ENCODE results near the gene POU4F1. TPM values are rescaled to one million over a fixed set of nuclear protein-coding genes. Genes with fewer than 3 reads are reported as not detected.

POU4F1 gene
- total and polyA plus RNA-seq, 2 of the 13 experiments (the other 11 are each of a cell fraction or from before 2014, with no cell fraction given), result 1.0 to 1.1 TPM

DNA sequence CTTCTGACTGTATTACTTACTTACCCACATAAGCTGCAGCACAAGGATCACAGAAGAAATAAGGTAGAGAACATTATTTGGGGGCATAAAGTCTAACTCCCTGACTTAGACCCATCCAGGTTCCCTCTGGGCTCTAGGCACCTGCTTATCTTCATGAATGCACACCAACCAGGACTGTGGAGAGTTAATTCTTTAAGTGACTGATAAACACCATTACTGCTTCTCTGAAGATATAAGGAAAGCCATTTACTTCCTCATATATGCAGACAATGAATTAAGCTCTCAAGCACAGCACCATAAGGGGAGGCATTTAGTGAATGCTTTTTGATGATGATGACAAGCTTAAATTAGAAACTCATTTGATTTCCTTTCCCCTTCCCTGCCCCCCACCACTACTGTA lies 33.1 kb upstream of the POU4F1 start:
- H4K20me1 ChIP-seq (ENCODE audit: insufficient read depth, low read length), result no peaks in the 10 kb centered on the region
- H3K27ac ChIP-seq (ENCODE audit: extremely low read length, insufficient read depth, low read length), result no peak overlapping the region
- H3K9ac ChIP-seq (ENCODE audit: insufficient read depth, low read depth, low read length), result no peak overlapping the region
- ChIA-PET CTCF (ENCODE audit: low intra/inter-chr PET ratio, low total read pairs) (no interaction called here), POLR2A (no interaction called here)
- no peak for FAIRE-seq
- intact Hi-C loops (cut with micrococcal nuclease; ENCODE audit: unreplicated experiment) (no loop called here), in situ Hi-C loops (cut with HindIII; ENCODE audit: extremely low pct_ligation_motif_present, low pct_unique_long_range_greater_than_20kb) (no loop called here)
- DNase-seq (ENCODE audit: low spot score), result no peak
- no peak overlapping the region for H3K4me3 ChIP-seq (replicated peaks in 1 of 3; ENCODE audit: insufficient read depth in 1 of 3, low read depth in 2 of 3, low read length in 3 of 3)
- no peak for ATAC-seq
- H2AFZ ChIP-seq (ENCODE audit: low read length), result no peak overlapping the region
- peaks cover 8 to 67% of the 10 kb centered on the region in 2 experiments for H3K36me3 ChIP-seq (replicated peaks in 1 of 2; ENCODE audit: control insufficient read depth in 1 of 2, insufficient read depth in 2 of 2, low read length in 2 of 2)
- no peaks in the 10 kb centered on the region for H3K27me3 ChIP-seq (ENCODE audit: control insufficient read depth in 1 of 2, insufficient read depth in 2 of 2, low read length in 2 of 2)
- BruUV-seq (replicated peaks), result no TSS peak
- H3K4me2 ChIP-seq (ENCODE audit: low read depth, low read length), result no peak overlapping the region
- H3K4me1 ChIP-seq (ENCODE audit: insufficient read depth, low read length), result no peaks in the 10 kb centered on the region
- H3K79me2 ChIP-seq (ENCODE audit: insufficient read depth, low read length), result no peaks in the 10 kb centered on the region
- TF ChIP-seq, protein P1, sequence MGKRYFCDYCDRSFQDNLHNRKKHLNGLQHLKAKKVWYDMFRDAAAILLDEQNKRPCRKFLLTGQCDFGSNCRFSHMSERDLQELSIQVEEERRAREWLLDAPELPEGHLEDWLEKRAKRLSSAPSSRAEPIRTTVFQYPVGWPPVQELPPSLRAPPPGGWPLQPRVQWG (CRISPR knock-in tag; IDR thresholded peaks at IDR 0.05; ENCODE audit: borderline replicate concordance, low read depth), result no peak
- TF ChIP-seq U2AF1 (optimal IDR thresholded peaks at IDR 0.05; ENCODE audit: low read depth, low read length) (no peak), ZNF879 (CRISPR knock-in tag; IDR thresholded peaks at IDR 0.05) (no peak), CREM (IDR thresholded peaks at IDR 0.05) (no peak), CREM (CRISPR knock-in tag; IDR thresholded peaks at IDR 0.05) (no peak), KMT2A (CRISPR knock-in tag; IDR thresholded peaks at IDR 0.05) (no peak)
- no peaks in the 10 kb centered on the region for H3K9me3 ChIP-seq (ENCODE audit: low read length)

DNA sequence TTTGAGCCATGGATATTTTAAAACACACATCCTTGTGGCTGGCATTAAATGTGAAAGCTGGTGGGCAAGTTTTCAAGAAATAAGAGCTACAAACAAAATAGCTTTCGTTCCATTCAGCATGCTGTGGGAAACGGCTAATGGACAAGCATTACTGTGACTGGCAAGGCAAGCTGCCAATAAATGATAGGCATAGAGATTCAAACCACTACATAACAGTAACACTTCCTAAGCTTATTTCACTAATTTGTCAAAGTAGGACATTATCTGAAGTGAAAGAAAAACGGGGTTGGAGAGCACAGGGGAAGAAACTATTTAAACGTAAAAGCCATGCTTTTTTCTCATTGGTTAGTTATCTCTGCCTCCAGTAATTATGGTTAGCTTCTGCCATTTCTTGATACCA lies 29.6 kb upstream of the POU4F1 start:
- H3K9ac ChIP-seq (ENCODE audit: insufficient read depth, low read depth, low read length), result no peak overlapping the region
- 90% methylated on average over 4 of the region's 4 CpGs for WGBS (ENCODE audit: low lambda C conversion rate)
- no peak overlapping the region for H3K4me3 ChIP-seq (replicated peaks in 1 of 3; ENCODE audit: insufficient read depth in 1 of 3, low read depth in 2 of 3, low read length in 3 of 3)
- ChIA-PET POLR2A (no interaction called here), CTCF (ENCODE audit: low intra/inter-chr PET ratio, low total read pairs) (no interaction called here)
- no peak overlapping the region for H3K4me2 ChIP-seq (ENCODE audit: low read depth, low read length)
- intact Hi-C loops (cut with micrococcal nuclease; ENCODE audit: unreplicated experiment), result no loop called here
- H3K27me3 ChIP-seq (ENCODE audit: control insufficient read depth in 1 of 2, insufficient read depth in 2 of 2, low read length in 2 of 2), result no peaks in the 10 kb centered on the region
- DNase-seq (ENCODE audit: low spot score) (no peak), ATAC-seq (no peak), FAIRE-seq (no peak)
- no peak overlapping the region for H3K27ac ChIP-seq (ENCODE audit: extremely low read length, insufficient read depth, low read length)
- in situ Hi-C loops (cut with HindIII; ENCODE audit: extremely low pct_ligation_motif_present, low pct_unique_long_range_greater_than_20kb), result no loop called here
- TF ChIP-seq, protein P2, sequence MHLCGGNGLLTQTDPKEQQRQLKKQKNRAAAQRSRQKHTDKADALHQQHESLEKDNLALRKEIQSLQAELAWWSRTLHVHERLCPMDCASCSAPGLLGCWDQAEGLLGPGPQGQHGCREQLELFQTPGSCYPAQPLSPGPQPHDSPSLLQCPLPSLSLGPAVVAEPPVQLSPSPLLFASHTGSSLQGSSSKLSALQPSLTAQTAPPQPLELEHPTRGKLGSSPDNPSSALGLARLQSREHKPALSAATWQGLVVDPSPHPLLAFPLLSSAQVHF (CRISPR knock-in tag; IDR thresholded peaks at IDR 0.05), result no peak
- TF ChIP-seq, protein P3, sequence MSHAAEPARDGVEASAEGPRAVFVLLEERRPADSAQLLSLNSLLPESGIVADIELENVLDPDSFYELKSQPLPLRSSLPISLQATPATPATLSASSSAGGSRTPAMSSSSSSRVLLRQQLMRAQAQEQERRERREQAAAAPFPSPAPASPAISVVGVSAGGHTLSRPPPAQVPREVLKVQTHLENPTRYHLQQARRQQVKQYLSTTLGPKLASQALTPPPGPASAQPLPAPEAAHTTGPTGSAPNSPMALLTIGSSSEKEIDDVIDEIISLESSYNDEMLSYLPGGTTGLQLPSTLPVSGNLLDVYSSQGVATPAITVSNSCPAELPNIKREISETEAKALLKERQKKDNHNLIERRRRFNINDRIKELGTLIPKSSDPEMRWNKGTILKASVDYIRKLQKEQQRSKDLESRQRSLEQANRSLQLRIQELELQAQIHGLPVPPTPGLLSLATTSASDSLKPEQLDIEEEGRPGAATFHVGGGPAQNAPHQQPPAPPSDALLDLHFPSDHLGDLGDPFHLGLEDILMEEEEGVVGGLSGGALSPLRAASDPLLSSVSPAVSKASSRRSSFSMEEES (CRISPR knock-in tag; IDR thresholded peaks at IDR 0.05), result no peak
- no peak for TF ChIP-seq ZNF431 (CRISPR knock-in tag; IDR thresholded peaks at IDR 0.05; ENCODE audit: borderline replicate concordance, low read depth)
- no peak for TF ChIP-seq HOXD1 (CRISPR knock-in tag; IDR thresholded peaks at IDR 0.05)
- TF ChIP-seq ZNF569 (CRISPR knock-in tag; IDR thresholded peaks at IDR 0.05; ENCODE audit: borderline replicate concordance), result no peak
- H3K4me1 ChIP-seq (ENCODE audit: insufficient read depth, low read length), result no peaks in the 10 kb centered on the region
- no TSS peak for BruUV-seq (replicated peaks)
- H3K9me3 ChIP-seq (ENCODE audit: low read length), result no peaks in the 10 kb centered on the region
- H3K36me3 ChIP-seq (replicated peaks in 1 of 2; ENCODE audit: control insufficient read depth in 1 of 2, insufficient read depth in 2 of 2, low read length in 2 of 2), result peaks cover 5 to 60% of the 10 kb centered on the region in 2 experiments; a peak in 4 of 5 replicates
- H2AFZ ChIP-seq (ENCODE audit: low read length), result no peak overlapping the region
- H4K20me1 ChIP-seq (ENCODE audit: insufficient read depth, low read length), result no peaks in the 10 kb centered on the region
- H3K79me2 ChIP-seq (ENCODE audit: insufficient read depth, low read length), result no peaks in the 10 kb centered on the region
